ENCODE measurements around the gene PCDH9.

Gene PCDH9

DNA sequence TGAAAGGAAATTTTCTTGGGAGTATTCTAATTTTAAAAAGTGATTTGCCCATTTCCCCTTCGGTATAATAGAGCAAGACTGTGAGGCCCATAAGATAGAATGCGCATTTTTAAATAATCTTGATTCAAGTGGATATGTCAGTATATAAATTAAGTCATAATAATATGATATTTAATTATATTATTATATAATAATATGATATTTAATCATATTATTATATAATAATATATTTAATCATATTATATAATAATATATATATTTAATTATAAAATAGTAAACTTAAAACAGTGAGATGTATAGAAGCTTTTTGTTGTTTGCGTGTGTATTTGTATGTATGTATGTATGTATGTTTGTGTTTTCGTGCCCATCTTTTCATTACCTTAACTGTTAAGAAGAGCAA lies 682.5 kb downstream of the PCDH9 start:
- DNase-seq: no peak

DNA sequence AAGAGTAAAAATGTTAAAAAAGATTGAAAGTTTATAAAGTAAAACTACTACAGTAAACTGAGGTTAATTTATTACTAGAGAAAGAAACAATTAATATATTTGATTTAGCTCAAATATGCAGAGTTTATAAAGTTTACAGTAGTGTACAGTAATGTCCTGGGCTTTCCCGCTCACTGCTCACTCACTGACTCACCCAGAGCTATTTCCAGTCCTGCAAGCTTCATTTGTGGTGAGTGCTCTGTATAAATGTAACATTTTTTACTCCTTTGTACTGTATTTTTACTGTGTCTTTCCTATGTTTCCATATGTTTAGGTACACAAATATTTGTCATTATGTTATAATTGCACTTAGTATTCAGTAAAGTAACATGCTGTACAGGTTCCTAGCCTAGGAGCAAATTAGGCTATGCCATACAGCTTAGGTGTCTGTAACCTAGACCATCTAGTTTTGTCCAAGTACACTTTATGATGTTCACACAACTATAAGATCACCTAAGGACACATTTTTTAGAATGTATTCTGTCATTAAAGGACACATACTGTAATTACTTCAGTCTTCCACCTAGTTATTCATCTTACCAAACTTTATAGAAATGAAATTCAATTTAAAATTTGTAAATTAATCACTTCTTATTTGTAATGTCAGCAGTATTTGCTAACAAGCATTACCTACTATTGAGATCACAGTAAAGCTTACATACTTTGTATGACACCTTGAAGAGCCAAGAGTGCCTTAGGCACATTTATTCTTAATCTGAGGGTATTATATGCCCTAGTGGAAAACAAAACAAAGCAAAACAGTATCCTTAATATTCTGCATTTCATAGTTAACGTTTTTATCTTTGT lies 683.4 kb downstream of the PCDH9 start:
- no peak for DNase-seq

DNA sequence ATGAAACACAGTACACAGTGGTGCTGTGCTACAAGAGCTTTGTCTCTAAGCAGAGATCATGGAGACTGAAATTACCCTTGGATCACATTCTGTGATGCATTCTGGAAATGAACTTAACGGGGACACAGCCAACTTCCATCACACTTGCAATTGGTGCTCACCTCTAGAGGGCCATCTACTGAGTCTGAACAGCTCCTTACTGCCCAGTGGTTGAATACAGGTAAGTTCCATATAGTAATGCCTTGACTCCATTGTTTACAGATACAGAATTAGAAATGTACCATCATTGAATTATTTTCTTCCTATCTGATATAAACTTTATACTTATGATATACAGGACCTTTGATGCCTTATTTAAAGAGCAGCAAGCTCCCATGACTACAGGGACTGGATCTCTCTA lies 686.4 kb downstream of the PCDH9 start:
- DNase-seq: no peak

DNA sequence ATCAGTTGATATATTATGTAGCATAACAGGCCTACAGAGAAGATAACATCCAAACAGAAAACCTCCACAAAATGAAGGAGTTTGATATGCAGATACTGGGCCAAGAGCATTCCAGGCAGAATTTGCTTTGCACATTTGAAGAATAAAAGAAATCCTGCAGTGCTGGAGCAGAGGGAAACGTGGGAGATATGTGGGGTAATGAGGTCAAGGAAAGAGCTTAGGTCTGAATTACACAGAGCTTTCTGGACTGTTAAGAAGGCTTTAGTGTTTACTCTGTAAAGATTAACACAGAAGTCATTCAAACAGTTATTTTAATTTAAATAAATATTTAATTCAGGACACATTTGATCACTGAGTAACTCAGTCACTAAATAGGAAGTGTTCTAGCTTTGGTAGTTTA lies 692.7 kb downstream of the PCDH9 start:
- DNase-seq: no peak

DNA sequence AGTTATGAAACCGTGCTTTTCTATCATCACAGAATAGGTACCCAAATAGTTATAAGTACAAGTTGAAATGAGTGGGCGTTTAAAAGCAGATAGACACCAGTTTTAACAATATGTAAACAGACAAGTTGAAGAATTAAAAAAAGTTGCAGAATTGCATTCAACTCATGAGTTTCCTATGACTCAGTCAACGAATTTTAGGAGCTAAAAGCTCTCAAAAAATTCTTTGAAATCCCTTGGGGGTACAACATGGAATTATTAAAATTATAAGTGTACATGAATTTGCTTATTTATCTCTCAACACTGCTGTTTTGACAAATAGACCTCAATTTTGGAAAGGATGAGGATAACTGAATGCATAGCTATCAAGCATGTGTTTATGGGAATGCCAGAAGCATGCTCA lies 693.4 kb downstream of the PCDH9 start:
- DNase-seq: no peak

DNA sequence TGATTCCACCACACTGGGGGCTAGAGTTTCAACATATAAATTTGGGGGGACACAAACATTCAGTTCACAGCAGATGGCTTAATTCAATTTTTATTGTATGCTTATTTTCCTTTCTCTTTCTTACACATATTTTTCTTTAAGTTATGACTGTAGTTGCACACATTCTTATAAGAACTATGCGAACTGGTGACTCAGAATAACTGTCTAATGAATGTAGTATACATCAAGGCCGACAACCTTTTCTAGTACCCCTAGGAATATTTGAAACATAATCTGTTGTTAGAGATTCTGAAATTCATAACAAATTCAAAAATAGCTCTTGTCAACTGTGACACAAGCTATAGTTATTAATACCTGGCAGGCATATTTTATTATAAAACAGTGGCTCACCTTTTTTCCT lies 695.6 kb downstream of the PCDH9 start:
- DNase-seq: no peak

DNA sequence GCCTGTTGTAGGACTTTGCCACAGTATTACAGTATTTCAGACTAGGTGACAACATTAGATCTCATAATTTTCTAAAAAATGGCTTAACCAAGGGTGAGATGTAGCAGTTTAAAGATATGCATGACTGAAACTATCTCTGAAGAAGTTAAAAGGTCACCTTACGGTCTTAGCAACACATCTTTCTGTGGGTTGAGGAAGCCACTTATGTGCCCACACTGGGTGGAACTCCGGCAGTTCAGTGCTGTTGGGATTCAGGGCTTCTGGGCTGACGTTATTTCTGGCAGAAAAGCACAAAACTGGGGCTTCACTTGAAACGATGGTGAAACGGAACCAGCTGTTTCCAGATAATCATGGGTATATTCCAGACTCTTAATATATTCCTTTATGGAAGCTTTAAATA lies 697.3 kb downstream of the PCDH9 start:
- DNase-seq: no peak

DNA sequence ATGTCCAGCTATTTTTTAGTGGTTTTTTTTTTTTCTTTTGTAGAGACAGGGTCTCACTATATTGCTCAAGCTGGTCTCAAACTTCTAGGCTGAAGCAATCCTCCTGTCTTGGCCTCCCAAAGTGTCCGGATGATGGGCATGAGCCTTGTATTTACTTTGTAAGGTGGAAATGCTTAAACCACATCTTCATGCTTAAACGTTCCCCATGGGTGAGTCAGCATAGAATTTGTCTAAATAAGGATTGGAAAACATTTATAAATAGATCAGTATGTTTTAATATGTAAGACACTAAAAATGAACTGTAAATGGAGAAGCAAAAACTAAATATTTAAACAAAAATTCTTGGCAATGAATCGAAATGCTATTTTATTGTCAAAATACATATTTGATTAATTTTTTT lies 698.0 kb downstream of the PCDH9 start:
- DNase-seq: no peak

DNA sequence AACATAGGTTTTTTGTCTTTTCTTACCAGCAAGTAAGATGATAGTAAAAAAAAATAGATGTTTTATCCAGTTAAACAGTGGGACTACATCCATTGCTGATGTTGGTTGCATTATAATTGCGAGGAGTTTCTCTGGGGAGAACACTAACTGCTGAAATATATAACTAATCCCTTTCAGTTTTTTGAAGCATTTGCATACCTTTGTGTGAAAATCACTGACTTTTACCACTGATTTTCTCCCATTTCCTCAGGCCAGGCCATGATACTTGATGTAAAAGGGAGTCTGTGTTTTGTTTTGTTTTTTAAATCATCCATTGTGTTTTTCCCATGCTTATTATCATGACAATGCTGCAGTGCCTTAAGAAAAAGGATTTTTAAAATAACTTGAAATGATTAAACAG lies 699.5 kb downstream of the PCDH9 start:
- no peak for DNase-seq

DNA sequence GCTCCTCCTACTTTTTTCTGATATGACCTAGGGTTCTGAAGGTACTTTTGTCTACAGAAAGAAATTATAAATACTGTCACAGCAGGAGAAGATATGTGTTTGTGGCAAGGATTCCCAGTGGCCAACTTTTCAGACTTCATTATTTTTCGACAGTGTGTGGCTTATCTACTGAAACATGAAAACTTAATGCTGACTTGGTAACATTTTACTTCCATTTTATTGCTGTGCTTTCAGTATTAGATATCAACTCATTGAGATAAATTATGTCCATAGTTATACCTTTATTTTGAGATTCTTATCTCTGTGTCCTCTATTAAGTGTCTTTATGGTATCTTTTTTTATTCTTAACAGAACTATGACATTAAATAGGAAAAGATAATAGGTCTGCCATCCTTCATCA lies 700.0 kb downstream of the PCDH9 start:
- no peak for DNase-seq

DNA sequence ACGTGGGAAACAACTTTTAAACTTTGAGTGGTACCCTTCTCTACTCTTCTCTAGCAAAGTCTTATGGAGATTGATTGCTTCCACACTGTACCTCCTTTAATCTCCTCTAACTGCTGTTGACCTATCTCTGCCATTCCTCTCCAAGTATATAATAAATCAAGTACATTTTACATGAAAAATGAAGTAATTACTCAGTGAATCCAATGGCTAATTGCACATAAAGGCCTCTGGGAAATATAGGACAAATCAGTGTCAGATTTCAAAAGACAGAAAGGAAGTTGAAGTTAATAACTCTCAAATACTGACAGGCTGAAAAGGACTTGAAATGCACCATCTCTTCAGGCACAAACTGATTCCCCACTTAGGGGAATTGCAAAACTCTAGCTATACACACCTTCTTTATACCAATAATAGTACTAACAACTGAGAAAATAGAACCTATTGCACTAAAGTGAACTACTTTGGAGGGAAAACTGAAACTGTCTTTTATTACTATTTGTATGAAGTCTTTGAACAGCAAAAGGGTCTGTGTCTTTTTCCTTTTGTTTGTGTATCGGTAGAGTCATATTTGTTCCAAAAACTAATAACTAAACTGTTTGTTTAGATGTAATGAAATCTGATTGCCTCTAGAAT lies 701.1 kb downstream of the PCDH9 start:
- DNase-seq: no peak

DNA sequence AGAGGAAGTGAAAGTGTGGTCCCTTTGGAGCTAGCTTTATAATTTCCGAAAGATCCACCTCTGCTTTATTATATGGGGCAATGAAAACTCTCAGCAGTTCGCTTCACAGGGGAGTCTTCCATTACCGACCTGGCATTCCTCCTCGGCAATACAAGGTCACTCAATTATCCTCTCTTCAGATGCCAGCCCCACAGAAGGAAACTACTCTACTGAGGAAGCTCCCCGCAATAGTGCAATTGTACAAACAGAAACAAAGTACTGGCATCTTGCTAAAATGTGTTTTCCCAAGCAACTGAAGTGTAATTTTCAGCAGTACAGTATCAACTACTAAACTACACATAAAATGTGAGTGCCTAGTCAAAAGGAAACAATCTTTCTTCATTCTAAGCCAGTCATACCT lies 702.0 kb downstream of the PCDH9 start:
- no peak for DNase-seq

DNA sequence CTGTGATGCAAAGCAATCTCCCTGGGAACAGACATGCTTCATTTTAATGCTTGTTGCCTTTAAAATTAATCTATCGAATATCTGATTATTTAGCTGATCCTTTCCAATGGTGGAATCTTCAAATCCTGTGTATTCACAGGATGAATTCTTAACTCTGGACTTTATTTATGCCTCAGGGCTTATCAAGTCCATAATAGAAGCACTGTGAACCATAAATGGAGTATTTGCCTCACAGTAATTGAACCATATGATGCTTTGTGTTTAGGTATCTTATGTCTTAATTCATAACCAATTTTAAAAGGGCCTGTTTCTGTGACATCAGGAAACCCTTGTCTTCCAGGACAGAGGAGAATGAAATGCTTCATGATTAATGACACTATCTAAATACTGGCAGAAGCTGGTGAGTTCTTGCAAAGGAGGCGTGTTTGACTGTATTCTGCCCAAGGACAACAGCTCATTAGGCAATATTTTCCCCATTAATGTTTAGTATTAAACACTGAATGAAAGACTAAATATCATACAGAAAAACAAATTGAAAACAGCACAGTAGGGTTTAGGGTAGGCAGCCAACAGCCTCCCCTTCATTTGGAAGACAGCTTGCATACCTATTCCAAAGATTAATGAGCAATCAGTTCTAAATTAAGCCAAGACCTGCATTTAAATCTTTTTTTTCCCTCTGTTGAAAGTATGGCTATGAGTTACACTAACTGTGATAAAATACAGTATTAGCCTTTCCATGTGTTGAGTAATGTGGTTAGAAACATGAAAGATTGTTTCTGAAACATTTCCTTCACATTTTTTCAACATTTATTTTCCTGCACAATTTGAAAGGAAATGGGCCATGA lies 709.4 kb downstream of the PCDH9 start:
- DNase-seq: no peak

DNA sequence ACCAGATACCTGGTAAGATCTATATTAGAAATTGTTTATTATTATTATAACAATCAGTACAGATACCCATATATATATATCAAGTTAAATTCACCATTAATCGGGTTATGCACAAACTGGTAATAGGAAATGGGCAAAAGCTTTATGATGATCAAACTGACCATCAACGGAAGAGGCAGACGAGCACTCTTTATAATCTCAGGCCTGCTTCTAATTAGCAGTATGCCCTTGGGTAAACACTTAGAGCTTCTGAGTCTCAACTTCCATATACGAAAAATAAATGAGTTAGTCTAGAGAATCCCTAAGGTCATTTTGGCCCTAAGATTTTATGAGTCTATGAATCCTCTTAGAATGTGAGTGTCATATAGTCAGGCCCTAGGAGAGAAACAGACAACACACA lies 710.9 kb downstream of the PCDH9 start:
- DNase-seq: no peak

DNA sequence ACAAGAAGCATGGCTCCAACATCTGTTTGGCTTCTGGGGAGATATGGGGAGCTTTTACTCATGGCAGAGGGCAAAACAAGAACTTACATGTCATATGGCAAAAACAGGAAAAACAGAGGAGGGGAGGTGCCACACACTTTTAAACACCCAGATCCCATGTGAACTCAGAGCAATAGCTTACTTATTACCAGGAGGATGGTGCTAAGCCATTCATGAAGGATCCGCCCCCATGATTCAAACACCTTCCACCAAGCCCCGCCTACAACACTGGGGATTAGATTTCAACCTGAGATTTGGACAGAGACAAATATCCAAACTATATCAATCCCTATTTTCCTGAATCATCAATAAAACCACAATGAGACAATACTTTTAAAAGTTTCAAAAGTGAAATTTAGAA lies 712.1 kb downstream of the PCDH9 start:
- no peak for DNase-seq

DNA sequence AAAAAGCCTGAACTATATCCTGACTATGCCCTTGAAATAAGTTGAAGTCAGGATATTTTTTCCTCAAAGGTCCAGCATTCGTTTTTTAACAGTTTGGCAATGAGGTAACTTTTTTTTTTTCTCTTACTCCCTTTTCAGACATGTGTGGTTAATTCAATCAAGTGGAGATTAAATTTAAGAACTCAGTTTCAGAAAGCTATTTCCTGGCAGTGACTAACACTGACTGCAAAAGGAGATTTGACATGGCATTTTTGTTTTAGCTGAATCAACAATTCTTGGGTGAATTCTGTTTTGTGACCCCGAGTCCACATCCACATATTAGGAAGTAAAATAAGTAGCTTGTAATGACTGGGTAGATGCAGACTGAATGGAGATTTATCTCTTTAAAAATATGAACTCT lies 716.4 kb downstream of the PCDH9 start:
- DNase-seq: no peak

DNA sequence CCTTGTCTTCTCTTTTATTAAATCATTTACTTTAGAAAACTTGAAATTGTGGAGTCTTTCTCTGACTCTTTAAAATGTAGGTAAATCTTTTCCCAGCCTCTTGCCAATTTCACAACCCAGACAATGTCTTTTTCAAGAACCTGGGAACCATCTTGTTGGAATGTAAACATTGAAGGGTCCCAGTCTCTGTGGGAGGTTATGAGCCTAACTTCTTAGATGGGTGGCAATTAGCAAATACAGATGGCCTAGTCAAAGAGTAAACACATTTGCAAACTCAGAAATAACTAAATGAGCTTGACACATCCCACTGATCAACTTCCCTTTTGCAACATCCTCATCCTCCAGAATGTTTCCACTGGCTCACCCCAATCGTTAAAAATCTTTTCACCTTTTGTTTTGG lies 721.0 kb downstream of the PCDH9 start:
- DNase-seq: no peak

DNA sequence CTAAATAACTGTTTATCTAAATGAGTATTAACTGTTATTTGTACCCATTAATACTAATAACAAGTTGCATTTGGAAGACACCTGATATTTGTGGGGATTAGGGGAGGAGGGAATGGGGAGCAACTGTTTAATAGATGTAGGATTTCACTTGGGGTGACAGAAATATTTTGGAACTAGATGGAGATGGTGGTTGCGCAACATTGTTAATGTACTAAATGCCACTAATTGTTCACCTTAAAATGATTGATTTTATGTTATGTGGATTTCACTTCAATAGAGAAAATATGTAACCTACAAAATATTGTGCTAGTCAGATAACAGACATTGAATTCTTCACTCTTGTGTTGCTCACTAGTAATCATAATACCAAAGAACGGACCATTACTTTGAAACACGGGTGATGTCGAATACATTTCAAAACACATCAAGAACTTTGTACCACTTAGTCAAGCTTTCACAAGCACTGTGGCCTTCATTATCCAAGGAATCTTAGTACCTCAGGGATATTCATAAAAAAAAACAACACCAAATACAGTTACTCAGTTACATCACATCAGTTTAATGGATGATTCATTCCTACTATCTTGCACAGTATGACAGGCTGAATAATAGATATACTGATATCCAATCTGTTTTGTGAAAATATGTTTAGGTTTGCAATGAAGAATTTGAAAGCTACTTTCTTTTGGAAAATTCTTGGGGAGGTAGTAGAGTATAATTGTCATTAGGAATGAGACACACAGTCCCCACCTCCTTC lies 721.8 kb downstream of the PCDH9 start:
- no peak for DNase-seq

DNA sequence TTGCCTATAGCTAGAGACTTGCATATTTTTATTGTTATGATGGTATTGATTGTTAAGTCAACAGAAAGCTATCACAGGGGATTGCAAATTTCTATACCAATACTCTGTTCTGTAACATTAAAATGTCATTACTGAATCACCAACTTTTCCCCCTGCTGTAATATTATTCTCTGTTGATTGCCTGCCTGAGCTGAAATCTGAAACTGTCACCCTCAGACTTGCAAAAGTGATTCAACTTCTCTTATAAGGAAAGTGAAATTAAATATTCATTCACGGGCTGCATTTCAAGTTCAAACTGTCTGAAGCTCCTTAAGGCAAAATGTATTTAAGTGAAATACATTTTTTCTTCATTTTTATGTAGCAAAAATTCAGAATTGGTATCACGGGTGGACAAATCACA lies 723.2 kb downstream of the PCDH9 start:
- DNase-seq: no peak

DNA sequence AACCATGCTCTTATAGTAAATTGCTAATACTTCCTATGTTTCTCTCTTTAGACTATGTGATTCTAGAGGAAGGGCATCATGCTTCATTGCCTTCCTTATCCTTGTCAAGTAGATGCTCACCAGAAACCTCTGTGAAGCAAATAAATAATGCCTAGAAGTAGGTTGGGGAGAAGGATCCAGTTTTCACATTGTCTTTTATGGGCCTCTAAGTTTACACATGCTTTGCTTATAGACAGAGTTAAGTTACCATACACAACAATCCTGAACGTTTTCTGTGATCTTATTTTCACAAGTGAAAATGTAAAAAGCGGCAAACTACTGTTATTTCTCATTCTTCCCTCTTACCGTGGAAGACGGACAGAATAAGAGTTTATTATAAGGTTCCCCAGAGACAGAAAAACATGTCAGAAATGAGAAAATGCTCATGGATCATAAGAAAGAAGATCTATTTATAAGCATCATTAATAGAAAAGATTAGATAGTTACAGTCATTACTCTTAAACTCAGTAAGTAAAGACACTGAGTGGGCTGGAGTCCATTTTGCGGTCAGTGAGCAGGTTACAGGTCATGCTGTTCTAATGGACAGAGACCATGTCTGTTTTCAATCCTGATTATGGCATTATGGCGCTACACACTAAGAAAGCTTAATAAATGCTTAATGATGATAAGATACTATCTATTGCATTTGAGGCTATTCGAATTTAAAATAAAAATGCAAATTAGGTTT lies 723.9 kb downstream of the PCDH9 start:
- no peak for DNase-seq

DNA sequence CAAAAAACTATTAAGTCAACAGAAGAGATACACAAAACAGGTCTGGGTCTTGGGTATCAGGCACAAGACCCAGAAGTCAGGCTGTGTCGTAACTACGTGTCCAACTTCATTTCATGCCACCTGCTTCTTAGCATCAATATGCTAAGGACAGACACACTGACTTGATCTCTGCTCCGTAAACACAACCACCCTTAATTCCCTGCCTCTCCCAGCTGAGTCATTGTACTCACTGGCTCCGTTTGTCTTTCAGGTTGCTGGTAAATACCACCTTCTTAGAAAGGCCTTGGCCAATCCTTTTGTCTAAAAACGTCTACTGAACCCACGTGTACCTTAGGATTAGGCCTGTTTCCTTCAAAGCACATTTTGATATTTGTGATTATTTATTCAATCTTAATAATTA lies 726.2 kb downstream of the PCDH9 start:
- no peak for DNase-seq

DNA sequence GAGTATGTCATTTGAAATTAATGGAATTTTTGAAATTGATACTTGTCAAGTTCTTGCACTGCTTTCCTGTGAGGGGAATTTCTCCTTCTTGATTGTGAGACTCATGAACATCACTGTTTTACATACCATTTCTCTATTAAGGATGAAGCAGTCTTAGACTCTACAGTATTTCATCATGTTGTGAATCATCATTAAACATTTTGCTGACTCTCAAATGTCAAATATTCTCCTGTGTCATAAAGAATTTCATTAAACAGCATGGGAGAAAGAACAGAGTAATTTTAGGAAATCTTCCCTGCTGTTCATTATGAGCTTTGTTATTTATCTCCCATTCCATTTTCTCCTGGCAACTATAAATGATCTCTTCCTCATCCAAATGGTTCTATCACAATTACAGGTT lies 729.0 kb downstream of the PCDH9 start:
- no peak for DNase-seq
